Fibroblast of upper back skin (primary cell): ENCODE results near the gene GUCA2B.

ENCODE experiments used
- DNase-seq: peaks from one replicate; pipeline ENCODE4 v3.0.0-alpha.2; 2013

GUCA2B gene

DNA sequence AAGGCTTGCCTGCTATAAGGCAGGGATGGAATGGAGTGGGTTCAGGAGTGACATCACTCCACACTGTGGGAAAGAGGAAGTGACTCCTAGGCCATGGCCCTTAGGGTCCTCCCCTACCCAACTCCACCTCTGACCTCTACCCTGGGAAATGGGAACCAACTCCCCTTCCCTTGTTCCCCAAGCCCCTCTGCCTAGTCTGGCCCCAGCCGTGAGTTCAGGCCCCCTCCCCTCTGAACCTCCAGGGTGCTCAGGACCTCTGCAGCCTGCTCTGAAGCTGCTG lies 15.1 kb downstream of the GUCA2B start:
- no peak for DNase-seq

DNA sequence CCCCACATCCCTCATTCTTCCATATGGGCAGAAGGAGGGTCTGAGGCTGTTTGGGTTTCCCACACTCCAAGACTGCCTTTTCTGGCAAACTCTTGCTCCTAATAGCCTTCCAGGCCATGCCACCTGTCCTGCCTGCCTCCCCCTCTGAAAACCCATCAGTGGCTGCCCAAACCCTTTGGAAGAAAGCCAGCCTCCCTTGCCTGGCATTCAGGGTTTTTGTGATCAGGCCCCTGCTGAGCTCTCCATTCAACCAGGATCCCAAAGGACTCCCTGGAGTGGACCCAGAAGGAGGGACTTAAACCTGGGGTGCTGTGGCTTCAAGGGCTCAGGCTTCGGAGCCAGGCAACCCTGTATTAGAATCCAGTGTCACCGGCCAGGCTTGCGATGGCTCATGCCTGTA lies 15.6 kb downstream of the GUCA2B start:
- DNase-seq = no peak

DNA sequence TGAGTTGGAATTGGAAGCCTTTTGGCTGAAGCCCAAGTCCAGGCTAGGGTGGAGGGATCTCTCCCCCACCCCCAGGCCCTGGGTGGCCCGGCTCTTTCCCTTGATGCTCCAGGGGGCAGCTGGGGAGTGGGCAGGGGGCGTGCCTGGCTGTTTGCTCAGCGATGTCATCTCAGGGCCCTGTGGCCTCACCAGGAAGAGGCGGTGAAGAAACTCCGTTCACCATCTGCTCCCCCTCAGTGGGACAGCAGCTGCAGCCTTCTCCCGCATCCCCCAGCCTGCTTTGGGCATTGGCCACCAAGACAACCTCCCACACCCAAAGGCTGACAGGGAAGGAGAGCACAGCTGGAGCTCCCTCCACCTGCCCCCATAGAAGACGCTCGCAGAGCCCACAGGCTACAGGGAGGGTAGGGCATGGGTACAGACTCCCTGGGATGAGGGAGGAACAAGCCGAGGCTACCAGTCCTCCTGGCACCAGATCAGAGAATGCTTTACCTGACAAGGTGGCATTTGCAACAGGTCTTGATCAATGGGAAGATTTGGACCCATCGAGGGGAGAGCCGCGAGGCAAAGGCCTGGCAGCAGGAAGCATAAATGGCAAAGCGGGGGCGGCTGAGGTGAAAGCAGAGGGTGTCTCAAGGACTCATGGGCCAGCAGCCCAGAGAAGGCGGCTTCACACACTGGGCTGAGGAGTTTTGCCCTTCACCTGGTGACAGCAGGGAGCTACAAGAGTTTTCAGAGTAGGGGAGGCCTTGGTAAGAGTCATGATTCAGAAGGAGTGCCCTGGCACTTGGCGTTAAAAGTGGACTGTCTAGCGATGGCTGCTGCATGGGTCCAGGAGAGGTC lies 17.8 kb downstream of the GUCA2B start:
- no peak for DNase-seq

DNA sequence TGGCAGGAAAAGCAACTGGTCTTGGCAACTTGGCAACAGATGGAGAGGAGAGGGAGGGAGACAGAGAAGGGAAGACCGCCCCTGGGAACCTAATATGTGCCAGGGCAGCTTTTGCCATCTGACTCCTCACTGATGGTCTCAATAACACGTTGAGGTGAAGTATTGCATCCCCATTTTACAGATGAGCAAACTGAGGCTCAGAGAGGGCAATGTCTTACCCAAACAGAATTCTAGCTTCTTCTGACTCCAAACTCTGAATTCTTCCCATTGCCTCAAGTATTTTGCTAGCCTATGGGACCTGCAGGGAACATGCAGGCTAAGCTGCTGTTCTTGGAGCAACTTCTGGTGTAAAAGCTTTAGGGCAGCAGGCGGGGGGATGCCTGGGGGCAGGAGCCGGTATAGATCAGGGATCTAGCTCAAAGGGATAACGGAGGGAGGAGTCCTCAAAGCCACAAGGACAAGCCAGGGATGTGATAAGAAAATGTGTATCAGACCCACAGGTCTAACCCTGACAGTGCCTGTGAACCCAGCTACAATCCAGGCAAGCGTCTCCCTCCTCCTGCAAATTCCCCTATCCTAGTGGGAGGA lies 18.6 kb downstream of the GUCA2B start:
- no peak for DNase-seq

DNA sequence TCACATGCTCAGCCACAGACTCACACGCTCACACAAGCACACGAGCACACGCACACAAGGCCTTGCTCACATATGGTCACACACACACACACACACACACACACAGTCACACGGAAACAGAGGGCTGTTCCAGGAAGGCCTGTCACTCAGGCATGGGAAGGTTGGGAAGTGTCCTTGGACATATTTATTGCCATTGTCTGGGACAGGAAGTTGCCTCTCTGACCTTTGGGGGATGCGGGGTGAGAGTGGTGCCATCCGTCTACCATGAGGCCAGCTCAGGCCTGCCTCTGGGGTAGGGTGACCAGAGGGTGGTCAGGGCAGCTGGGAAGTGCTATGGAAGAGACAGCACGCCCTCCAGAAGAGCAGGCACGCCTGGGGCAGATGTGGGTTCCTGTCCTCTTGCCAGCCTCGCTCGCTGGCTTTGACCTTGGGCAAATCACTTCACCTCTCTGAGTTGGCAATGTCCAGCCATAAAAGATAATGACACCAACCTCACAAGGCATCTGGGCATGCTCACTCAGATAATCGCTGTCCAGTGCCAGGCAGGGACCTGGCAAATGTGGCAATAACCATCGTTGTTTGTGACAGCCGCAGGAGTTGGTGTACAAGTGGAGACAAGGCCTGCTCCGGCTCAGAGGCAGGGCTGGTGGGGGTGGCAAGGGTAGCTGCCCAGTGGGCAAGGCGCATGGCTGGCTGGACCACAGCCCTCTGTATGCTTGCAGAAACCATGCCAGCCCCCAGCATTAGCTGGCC lies 19.3 kb downstream of the GUCA2B start:
- DNase-seq = no peak

DNA sequence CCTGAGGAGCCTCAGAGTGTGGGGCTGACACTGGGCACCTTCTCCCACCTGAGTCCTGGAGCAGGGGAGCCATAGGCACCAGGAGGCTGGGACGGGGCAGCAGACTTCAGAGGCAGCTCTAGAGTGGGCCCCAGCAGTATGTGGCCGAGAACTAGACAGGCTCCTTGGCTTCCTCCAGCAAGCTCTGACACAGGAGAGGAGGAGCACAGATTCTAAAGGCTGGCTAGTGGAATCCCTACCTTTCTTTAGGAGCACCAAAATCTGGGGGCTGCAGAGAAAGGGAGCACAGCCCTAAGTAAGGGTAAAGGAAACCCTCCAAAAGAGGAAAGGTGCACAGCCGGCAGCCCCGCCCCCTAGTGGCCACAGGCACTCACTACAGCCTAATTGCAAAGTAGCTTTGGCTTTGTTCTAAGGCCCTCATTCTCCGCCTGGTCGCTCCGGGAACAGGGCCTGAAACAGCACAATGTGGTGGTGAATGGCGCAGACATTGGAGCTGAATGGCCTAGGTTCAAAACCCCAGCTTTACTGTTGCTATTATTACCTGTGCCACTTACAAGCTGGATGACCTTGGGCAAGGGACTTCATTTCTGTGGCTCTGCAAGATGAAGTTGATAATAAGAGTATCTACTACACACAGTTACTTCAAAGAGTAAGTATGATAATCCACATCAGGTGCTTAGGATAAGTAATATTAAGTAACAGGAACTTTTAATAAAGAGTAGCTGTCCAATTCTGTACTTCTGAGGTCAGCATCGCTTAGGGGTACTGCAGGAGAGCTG lies 20.1 kb downstream of the GUCA2B start:
- DNase-seq = peak; percentile 44

DNA sequence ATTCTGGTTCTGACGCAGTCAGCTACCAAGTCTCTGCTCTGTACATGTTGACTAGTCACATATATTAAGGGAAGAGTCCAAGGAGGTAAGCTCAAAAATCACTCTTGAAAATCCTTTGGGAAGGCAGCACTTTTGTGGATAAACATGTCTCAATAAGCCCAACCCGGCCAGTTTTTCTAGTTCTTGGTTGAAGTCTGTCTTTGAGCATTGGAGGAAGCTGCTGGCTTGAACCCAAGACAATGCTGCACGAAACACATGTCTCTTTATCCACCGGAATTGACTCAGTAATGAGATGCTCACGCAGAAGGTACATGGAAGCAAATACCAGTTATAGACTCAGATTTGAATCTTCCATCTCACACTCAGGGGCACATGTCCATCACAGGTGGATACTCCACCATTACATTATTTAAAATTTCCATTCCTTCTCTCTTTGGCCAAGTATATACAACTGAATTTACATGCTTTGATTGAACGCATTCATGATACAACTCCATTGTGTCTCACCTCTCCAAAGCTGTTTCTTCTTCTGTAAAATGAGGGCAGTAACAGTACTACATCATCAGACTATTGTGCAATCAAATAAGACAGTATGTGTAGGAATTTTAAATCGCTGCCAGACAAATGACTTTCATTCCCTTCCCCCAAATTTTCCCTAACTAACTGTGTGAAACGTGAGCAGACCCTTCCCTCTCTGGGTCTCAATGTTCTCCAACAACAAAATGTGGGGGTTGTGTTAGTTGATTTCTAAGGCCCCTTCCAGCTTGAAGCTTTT lies 20.9 kb downstream of the GUCA2B start:
- peak; percentile 67 for DNase-seq

DNA sequence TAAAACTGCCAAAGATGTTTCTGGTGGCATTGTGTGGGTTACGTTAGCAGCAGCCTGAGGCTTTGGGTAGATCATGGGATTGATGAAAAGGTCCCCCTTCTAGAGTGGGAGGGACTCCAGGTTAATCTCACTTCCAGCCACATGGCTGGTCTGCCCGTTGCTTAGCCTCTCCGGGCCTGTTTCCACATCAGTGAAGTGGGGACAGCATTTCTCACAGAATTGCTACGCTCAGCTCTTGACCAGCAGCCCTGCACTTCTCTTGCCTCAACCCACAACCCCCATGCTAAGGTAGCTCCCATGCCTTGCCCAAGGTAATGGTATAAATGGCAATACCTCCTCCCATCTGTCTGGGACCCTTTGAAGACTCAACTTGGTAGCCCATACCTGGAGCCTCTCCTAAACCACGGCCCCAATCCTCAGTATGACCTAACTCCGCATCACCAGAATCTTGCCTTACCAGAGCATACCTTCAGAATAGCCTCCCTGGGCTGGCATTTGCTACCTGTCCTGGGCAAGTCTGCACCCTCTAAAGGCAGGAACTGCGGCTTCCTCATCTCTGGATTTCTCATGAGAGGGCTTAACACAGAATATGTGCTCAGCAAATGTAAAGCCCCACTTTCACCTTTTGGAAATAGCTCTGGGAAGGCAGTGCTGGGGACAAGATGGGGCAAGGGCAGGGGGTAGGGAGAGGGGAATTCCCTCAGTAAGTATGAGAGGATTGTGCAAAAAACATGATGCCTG lies 22.3 kb downstream of the GUCA2B start:
- no peak for DNase-seq

DNA sequence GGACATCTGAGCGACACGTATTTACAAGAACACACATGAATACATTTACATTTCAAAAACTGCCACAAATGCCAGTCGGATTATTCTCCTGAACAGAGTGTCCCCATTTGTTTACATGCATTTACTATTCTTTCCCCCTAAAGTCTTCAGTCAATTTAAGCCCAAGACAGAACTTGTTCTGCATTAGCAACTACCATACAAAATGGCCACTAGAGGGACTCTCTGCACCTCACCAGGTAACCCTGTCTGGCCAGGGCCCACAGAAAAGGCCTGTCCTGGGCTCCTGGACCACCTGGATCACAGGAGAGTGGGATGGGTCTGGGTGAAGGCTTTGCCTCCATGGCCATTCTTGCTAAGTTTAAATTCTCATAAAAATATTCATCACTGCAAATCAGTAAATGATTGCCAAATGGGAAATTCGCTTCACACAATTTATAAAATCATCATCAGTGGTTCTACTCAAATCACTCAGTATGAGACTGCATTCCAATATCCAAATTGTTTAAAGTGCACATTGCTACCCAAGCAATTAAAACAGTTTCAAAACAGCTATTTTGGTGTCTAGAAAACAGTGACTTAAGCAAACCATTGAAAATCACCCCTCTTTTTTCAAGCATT lies 23.8 kb downstream of the GUCA2B start:
- peak; percentile 16 for DNase-seq

DNA sequence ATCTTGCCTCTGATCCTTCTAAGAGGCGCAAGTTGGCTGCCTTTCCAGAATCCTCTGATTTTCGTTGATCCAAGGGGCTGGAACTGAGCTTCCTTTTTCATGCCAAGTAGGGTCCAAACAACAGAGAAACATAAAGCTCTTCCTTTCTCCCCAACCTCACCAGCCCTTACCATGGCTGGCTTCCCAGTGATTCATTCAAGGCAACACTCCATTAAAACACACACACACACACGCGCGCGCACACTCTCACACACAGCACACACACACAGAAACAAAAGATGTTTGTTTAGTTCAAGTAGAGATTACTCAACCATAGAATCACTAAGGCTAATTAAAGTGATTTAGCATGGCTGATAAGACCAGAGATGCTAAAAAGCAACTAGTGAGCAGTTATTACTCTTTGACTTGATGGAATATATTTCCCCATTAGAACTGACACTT lies 24.4 kb downstream of the GUCA2B start:
- DNase-seq = peak; percentile 87

DNA sequence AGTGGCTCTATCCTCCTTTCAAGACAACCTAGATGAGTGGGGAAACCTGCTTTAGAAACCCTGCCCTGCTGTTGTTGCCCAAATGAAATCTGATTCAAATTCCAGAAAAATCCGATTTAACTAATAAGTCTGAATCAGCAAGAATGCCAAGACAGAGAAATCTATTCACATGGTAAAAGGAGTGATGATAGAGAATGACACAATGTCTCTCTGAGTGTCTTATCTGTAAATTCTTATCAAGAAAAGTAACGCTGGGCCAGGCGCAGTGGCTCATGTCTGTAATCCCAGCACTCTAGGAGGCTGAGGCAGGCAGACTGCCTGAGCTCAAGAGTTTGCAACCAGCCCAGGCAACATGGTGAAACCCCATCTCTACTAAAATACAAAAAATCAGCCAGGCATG lies 25.0 kb downstream of the GUCA2B start:
- no peak for DNase-seq

DNA sequence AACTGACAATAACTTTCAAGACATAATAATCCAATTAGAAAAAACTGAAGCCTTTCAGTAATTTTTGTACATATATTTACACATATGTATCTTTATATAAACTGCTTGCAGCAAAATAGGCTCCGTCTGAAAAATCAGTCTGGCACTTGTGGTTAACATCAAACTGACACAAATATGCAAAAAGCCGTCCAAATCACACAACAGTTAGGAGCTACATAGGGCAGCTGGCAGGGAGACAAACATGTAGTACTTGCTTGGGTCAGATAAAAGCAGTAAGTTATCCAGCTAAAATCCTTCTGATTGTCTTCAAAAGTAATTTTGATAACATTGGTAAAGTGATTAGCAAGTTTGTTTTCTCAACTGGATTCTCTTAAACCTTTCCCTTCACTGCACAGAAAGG lies 26.1 kb downstream of the GUCA2B start:
- DNase-seq = peak; percentile 84

DNA sequence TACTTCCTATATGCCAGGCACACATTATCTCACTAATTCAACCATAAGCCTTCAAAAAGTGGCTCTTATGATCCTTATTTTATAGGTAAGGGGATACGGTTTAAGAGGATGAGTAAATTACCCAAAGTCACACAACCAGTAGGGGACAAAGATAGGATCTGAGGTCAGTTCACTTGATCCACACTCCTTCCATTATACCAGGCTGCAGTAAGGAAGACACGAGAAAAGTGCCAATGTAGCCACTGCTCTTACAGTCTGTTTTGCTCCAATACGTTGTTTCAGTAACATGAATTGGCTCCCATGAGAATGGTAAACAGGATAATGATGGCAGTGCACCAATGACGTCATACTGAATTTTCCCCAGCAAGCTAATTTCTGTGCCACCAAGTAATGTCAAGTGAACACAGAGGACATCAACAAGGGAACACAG lies 26.7 kb downstream of the GUCA2B start:
- no peak for DNase-seq

DNA sequence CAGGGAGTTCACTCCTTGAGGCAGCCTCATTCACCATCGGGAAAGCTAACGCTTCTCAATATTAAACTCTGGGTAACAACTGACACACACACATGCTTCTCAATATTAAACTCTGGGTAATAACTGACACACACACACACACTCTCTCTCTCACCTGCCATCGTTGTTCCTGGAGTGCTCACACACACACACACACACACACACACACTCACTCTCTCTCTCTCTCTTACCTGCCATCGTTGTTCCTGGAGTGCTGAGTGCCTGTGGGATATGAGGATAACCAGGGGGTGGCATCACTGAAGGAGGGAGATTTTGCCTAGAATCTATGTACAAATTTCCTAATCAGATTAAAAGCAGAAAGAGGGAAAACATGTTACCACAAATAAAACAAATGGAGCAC lies 28.5 kb downstream of the GUCA2B start:
- DNase-seq = no peak

DNA sequence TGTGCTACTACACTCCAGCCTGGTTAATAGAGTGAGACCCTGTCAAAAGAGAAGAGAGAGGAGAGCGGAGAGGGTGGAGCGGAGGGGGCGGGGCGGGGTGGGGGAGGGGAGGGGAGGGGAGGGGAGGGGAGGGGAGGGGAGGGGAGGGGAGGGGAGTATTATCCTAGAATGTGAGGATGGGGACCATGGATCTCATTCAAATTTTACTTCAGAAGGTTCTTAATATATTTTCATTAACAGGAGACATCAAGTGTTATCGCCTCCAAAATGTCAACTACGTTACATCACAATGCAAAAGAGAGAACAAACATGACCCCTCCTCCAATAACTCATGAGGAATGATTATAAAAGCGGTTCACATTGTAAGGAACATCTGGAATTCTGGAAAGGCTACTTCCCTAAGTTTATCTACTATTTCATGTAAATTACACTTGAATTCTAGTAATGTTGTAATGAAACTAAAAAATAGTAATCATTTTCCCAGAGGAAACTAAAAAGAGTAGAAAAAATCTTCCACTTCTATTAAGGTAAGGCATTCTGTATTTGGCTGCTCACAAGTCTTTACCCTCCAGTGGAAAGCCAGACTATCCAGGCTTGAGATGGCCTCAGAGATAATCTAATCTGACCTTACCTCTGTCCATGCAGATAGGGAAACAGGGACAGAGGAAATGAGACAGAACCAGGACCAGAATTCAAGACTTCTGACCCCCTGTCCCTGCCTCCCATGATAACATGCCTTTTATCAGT lies 30.2 kb downstream of the GUCA2B start:
- DNase-seq = no peak

DNA sequence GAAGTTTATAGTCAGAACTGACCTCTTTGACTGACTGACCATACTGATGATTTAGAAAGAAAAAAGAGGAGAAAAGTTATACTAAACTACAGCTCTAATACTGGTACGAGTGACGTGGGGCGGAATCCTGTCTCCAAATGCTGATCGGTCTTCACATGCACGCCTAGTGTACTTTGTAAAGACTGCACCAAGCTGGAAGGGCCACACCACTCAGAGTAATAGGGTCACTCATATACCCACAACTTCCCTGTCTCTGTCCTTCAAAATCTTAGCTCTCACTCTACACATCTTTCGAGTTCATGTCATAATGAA lies 30.7 kb downstream of the GUCA2B start:
- DNase-seq = no peak

DNA sequence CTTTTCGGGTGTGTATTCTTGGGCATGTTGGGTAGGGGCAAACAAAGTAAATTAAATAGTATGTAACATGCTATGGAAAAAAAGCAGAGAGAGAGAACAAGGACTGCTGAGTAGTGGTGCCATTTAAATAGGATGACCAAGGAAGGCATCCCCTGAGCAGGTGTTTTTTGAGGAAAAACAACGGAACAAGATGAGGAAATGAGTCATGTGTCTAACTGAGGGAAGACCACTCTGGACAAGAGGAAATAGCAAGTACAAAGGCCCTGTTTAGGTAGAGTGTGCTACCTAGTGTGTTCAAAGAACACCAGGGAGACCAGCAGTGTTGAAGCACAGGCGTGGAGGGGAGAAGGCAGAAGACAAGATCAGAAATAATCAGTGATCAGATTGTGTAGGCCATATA lies 31.4 kb downstream of the GUCA2B start:
- DNase-seq = no peak

DNA sequence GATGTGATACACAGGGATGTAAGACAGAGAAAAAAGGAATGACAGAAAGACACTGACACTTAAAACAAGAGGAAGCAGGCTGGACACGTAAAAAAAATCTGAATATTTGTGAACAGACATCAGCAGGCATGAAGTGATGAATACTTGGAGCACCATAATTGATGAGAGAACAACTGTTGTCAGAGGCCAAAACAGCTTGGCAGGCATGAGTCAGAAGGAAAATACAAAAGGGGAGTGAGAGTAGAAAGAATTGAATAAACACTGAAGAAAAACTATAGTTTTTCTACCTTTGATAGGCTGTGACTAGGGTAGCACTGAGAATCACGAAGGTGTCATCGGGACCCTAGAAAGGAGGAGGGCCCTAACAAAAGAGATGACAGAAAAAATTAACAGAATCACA lies 32.9 kb downstream of the GUCA2B start:
- peak; percentile 83 for DNase-seq

DNA sequence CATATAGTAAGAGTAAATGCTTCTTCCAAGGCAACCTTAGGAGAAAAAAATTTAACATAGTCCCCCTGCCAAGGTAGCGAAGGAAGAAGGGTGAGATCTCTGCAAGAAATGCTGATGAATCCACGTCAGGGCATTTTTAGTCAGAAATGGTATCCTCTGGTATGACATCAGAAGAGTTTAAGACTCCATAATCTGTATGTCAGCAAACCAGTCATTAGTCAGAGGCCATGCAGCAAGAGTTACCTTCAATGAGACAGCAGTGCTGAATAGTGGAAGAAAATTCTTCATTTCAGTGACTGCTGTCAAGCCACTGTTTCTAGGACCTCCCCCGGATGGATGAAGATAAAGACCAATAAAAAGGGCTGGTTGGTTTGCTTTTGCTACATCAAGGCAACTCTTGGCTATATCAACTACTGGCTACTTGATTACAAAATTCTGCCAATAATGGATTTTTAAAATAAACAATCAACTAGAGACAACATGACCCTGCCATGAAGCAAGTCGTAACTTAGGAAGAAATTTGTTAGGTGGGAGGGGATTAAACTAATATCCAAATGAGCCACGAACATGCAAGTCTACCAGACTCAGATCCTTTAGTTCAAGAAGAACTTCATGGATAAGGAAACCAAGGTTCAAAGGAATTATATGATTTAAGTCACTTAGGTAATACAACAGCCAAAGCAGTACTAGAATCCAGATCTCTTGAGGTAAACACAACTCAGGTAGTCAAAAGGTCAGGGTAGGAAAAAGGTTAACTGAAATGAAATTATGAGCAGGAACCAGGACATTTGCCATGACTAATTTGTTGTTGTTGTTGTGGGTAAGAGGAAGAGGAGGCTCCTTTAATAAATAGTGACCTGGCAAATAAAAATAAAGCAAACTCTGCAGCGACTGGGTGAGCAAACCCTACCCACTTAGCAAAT lies 37.0 kb downstream of the GUCA2B start:
- no peak for DNase-seq

DNA sequence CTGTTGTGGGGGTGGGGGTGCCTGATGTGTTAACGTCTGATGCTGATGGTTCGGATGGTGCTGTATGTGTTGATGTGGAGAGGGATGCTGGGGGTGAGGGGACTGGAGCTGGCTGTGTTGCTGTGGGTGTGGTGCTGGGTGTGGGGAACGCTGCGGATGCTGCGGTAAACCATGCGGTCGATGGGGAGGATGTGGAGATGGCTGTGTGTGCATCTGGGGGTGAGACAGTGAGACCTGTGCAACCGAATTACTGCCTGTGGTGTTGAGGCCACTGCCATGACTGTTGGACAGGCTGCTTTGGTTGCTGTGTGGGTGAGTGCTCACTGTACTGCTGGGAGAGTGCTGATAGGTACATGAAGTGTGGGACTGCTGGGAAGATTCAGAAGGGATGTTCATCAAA lies 38.1 kb downstream of the GUCA2B start:
- DNase-seq = no peak
